ENCODE data around the gene PER1. TPM values are rescaled to one million over a fixed set of nuclear protein-coding genes. Genes with fewer than 3 reads are reported as not detected.
A peak's percentile ranks its signal among the peaks of the same experiment; 100 is the strongest.

Gene PER1
- total and polyA plus RNA-seq, 2 of the 13 experiments (the other 11 are each of a cell fraction or from before 2014, with no cell fraction given): 2.6 to 3.6 TPM

DNA sequence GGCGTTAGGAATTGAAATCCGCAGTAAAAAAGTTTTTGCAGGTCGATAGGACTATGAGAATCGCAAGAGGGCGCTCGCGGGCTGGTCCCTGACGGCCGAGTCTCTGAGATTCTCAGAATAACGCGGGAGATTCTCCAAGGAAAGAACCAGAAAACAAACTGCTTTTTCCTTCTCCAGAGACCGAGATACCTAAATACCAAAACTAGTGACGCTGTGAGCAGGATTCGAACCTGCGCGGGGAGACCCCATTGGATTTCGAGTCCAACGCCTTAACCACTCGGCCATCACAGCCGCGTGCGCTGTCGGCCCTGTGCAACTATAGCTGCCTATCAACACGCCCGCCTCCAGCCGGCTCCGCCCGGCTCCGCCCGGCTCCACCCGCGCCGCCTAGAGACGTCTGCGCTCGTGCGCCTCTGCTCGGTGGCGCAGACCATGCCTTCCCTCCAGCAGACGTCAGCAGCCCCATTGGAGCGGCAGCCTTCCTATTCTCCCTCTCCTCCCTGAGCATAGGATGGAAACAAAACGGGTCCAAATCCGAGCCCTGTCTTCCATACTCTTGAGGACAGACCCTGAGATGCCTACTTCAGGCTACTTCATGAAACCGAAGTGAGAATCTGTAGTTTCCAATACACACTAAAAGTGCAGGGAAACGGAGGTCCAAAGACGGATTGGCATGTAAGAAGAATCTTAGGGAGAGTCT lies 13.4 kb downstream of the PER1 start (continued):
- TF ChIP-seq ZNF224 (CRISPR knock-in tag; IDR thresholded peaks at IDR 0.05) (peak; percentile 97), ZNF230 (CRISPR knock-in tag; IDR thresholded peaks at IDR 0.05) (peak; percentile 89; the same call in 1 of the 2 replicates), ATRX (CRISPR knock-in tag; IDR thresholded peaks at IDR 0.05; ENCODE audit: borderline replicate concordance) (no peak), DMAP1 (CRISPR knock-in tag; IDR thresholded peaks at IDR 0.05) (peak; percentile 64; the same call in 1 of the 2 replicates), SIN3B (IDR thresholded peaks at IDR 0.05; ENCODE audit: low read length) (no peak), ZMYM2 (CRISPR knock-in tag; IDR thresholded peaks at IDR 0.05) (peak; percentile 83), ZNF460 (CRISPR knock-in tag; IDR thresholded peaks at IDR 0.05; ENCODE audit: borderline replicate concordance) (no peak; the same call in 1 of the 2 replicates), CENPT (CRISPR knock-in tag; IDR thresholded peaks at IDR 0.05; ENCODE audit: low read depth) (no peak), KLF16 (CRISPR knock-in tag; IDR thresholded peaks at IDR 0.05) (peak in 1 of 2 experiments; percentile 70; a peak in 1 of 4 replicates), PHF5A (CRISPR knock-in tag; IDR thresholded peaks at IDR 0.05; ENCODE audit: low read depth, unreplicated experiment) (no peak), YY1 (IDR thresholded peaks at IDR 0.05; ENCODE audit: insufficient read depth, insufficient replicate concordance, low read depth, low read length) (peak; percentile 75)
- TF ChIP-seq, protein P1, sequence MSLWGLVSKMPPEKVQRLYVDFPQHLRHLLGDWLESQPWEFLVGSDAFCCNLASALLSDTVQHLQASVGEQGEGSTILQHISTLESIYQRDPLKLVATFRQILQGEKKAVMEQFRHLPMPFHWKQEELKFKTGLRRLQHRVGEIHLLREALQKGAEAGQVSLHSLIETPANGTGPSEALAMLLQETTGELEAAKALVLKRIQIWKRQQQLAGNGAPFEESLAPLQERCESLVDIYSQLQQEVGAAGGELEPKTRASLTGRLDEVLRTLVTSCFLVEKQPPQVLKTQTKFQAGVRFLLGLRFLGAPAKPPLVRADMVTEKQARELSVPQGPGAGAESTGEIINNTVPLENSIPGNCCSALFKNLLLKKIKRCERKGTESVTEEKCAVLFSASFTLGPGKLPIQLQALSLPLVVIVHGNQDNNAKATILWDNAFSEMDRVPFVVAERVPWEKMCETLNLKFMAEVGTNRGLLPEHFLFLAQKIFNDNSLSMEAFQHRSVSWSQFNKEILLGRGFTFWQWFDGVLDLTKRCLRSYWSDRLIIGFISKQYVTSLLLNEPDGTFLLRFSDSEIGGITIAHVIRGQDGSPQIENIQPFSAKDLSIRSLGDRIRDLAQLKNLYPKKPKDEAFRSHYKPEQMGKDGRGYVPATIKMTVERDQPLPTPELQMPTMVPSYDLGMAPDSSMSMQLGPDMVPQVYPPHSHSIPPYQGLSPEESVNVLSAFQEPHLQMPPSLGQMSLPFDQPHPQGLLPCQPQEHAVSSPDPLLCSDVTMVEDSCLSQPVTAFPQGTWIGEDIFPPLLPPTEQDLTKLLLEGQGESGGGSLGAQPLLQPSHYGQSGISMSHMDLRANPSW (CRISPR knock-in tag; IDR thresholded peaks at IDR 0.05; ENCODE audit: borderline replicate concordance): no peak; the same call in 1 of the 2 replicates
- TF ChIP-seq, protein P2, sequence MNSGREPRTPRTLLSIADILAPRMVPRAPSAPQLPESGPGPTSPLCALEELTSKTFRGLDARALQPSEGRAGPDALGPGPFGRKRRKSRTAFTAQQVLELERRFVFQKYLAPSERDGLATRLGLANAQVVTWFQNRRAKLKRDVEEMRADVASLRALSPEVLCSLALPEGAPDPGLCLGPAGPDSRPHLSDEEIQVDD (CRISPR knock-in tag; IDR thresholded peaks at IDR 0.05; ENCODE audit: borderline replicate concordance): no peak
- TF ChIP-seq, protein P3, sequence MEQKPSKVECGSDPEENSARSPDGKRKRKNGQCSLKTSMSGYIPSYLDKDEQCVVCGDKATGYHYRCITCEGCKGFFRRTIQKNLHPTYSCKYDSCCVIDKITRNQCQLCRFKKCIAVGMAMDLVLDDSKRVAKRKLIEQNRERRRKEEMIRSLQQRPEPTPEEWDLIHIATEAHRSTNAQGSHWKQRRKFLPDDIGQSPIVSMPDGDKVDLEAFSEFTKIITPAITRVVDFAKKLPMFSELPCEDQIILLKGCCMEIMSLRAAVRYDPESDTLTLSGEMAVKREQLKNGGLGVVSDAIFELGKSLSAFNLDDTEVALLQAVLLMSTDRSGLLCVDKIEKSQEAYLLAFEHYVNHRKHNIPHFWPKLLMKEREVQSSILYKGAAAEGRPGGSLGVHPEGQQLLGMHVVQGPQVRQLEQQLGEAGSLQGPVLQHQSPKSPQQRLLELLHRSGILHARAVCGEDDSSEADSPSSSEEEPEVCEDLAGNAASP (CRISPR knock-in tag; IDR thresholded peaks at IDR 0.05; ENCODE audit: borderline replicate concordance): peak; percentile 41; the same call in 1 of the 2 replicates
- TF ChIP-seq, protein P4, sequence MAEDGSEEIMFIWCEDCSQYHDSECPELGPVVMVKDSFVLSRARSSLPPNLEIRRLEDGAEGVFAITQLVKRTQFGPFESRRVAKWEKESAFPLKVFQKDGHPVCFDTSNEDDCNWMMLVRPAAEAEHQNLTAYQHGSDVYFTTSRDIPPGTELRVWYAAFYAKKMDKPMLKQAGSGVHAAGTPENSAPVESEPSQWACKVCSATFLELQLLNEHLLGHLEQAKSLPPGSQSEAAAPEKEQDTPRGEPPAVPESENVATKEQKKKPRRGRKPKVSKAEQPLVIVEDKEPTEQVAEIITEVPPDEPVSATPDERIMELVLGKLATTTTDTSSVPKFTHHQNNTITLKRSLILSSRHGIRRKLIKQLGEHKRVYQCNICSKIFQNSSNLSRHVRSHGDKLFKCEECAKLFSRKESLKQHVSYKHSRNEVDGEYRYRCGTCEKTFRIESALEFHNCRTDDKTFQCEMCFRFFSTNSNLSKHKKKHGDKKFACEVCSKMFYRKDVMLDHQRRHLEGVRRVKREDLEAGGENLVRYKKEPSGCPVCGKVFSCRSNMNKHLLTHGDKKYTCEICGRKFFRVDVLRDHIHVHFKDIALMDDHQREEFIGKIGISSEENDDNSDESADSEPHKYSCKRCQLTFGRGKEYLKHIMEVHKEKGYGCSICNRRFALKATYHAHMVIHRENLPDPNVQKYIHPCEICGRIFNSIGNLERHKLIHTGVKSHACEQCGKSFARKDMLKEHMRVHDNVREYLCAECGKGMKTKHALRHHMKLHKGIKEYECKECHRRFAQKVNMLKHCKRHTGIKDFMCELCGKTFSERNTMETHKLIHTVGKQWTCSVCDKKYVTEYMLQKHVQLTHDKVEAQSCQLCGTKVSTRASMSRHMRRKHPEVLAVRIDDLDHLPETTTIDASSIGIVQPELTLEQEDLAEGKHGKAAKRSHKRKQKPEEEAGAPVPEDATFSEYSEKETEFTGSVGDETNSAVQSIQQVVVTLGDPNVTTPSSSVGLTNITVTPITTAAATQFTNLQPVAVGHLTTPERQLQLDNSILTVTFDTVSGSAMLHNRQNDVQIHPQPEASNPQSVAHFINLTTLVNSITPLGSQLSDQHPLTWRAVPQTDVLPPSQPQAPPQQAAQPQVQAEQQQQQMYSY (CRISPR knock-in tag; IDR thresholded peaks at IDR 0.05): no peak; the same call in 1 of the 2 replicates
- TF ChIP-seq, protein P5, sequence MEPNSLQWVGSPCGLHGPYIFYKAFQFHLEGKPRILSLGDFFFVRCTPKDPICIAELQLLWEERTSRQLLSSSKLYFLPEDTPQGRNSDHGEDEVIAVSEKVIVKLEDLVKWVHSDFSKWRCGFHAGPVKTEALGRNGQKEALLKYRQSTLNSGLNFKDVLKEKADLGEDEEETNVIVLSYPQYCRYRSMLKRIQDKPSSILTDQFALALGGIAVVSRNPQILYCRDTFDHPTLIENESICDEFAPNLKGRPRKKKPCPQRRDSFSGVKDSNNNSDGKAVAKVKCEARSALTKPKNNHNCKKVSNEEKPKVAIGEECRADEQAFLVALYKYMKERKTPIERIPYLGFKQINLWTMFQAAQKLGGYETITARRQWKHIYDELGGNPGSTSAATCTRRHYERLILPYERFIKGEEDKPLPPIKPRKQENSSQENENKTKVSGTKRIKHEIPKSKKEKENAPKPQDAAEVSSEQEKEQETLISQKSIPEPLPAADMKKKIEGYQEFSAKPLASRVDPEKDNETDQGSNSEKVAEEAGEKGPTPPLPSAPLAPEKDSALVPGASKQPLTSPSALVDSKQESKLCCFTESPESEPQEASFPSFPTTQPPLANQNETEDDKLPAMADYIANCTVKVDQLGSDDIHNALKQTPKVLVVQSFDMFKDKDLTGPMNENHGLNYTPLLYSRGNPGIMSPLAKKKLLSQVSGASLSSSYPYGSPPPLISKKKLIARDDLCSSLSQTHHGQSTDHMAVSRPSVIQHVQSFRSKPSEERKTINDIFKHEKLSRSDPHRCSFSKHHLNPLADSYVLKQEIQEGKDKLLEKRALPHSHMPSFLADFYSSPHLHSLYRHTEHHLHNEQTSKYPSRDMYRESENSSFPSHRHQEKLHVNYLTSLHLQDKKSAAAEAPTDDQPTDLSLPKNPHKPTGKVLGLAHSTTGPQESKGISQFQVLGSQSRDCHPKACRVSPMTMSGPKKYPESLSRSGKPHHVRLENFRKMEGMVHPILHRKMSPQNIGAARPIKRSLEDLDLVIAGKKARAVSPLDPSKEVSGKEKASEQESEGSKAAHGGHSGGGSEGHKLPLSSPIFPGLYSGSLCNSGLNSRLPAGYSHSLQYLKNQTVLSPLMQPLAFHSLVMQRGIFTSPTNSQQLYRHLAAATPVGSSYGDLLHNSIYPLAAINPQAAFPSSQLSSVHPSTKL (CRISPR knock-in tag; IDR thresholded peaks at IDR 0.05): peak; percentile 83

Measured in HepG2 (cell line).